Measurements from ENCODE around the gene NPAS3.

NPAS3 gene

DNA sequence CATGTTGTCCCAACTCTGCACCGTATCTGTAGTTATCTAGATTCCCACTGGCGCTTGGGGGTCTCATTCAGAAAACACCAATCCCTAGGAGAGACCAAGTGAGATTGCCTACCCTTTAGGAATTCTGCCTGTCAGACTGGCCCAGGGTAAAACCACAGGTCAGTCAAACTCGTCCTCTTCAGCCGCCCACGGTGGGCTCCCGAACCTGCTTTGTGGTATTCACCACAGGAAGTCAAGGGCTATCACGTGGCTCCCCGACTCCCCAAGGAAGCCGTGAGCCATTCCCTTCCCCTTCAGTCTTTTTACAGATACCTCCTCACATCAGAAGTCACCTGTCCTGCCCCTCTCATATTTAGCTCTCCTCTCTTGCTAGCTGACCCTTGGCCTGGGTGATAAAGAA, 852.3 kb downstream of the NPAS3 start:
- no peak overlapping the region for H2BK120ac ChIP-seq (ENCODE audit: insufficient read depth, low read length, poor library complexity)
- no peak overlapping the region for H3K4me2 ChIP-seq (ENCODE audit: low read length)
- H3K4me3 ChIP-seq (ENCODE audit: low read depth, low read length) = no peak overlapping the region
- H2AFZ ChIP-seq (ENCODE audit: insufficient read depth, low read length, poor library complexity) = no peak overlapping the region
- no peak overlapping the region for H3K4ac ChIP-seq (ENCODE audit: low read depth, low read length)
- no peak overlapping the region for H3K14ac ChIP-seq (ENCODE audit: low read length)
- no peaks in the 10 kb centered on the region for H3K36me3 ChIP-seq (ENCODE audit: control insufficient read depth in 1 of 2, insufficient read depth in 2 of 2, low read length in 2 of 2)
- H3K18ac ChIP-seq (ENCODE audit: low read length) = no peak overlapping the region
- no peak overlapping the region for H2BK5ac ChIP-seq (ENCODE audit: low read depth, low read length, poor library complexity)
- H3K23ac ChIP-seq (ENCODE audit: low read length) = no peak overlapping the region
- H3K4me1 ChIP-seq (ENCODE audit: control insufficient read depth in 1 of 2, insufficient read depth in 2 of 2, low read length in 2 of 2) = peaks cover 0 to 2% of the 10 kb centered on the region in 2 experiments
- no peaks in the 10 kb centered on the region for H3K79me1 ChIP-seq (ENCODE audit: low read length)
- H3K79me2 ChIP-seq (ENCODE audit: control insufficient read depth, insufficient read depth, low read length, poor library complexity) = no peaks in the 10 kb centered on the region
- peak overlapping the region; percentile 15 for H4K91ac ChIP-seq (ENCODE audit: low read depth, low read length)
- H3K27ac ChIP-seq (ENCODE audit: low read depth, low read length) = no peak overlapping the region
- H4K8ac ChIP-seq (ENCODE audit: low read depth, low read length) = no peak overlapping the region
- no peaks in the 10 kb centered on the region for H3K27me3 ChIP-seq (ENCODE audit: insufficient read depth, low read length)
- no peak overlapping the region for H2AK5ac ChIP-seq (ENCODE audit: low read length)
- H3K9ac ChIP-seq (ENCODE audit: low read length) = no peak overlapping the region
- DNase-seq = no peak
- peak overlapping the region; percentile 3 for H2BK12ac ChIP-seq (ENCODE audit: low read length)
- no CpG with 5 or more reads among the region's 9 CpGs for WGBS (ENCODE audit: extremely low coverage, insufficient coverage, insufficient read length)
- peaks cover 2% of the 10 kb centered on the region for H3K9me3 ChIP-seq (ENCODE audit: insufficient read depth, low read depth, low read length)
- no peak overlapping the region for H4K12ac ChIP-seq (ENCODE audit: low read depth, low read length)

DNA sequence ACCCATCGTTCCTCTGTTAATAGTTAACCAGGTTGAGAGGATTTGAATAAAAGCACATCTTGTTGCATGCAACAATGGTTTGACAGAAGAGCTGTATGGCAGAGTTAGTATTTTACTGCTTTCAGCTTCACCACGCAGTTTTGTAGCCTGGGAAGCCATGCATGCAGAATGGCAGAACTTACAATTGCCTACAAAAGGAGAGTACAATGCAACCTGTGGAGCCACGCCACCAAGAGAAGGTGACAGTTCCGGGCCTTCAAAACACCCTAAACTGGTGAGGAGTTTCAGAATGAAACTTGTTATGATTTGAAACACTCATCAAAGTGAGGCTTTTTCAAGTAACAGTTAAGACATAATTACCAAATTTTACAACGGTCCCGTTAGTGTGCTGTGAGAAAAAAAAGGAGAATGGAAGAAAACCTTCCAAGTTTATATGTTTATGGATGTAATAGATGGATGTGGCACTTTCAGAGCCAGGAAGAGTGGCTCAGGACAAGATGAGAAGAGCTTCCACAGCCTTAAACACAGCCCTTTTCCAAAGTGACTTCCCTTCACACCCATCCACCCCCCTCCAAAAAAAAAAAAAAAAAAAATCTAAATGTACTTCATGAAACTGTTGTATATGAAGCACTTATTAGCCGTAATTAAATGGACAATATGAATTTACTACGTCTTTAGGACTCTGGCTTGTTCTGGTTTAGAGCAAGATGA, 853.5 kb downstream of the NPAS3 start:
- no peak overlapping the region for H2BK120ac ChIP-seq (ENCODE audit: insufficient read depth, low read length, poor library complexity)
- no peak overlapping the region for H2BK12ac ChIP-seq (ENCODE audit: low read length)
- peaks cover 2% of the 10 kb centered on the region for H3K9me3 ChIP-seq (ENCODE audit: insufficient read depth, low read depth, low read length)

DNA sequence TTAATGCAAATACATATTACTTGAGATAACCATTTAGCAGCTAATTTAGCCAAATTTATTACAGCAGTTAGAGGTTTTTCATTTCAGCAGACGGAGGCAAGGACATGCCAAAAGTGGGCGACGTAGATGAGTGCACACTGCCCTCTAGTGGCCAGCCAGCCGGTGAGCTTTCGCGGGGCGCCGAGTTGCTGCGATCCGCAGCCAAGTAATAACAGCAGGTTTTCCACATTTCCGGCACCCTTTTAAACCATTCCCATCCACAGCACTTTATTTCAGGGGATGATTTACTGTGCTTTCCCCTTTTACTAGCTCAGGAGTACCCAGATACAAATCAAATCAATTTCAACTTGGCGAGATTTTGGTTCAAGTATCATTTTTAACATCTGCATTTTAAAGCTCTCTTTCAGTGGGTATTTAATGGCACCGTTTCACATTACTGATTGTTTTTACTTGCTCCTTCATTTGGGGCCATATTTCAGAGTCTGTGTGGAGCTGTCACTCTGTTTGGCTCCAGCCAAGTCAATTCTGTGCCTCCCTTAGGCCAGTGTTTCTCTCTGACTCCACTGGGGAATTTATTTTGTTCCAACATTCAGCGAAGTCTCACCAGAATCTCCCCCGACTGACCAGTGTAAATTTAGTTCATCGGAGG, 854.2 kb downstream of the NPAS3 start:
- H3K4ac ChIP-seq (ENCODE audit: low read depth, low read length) = no peak overlapping the region
- H3K27me3 ChIP-seq (ENCODE audit: insufficient read depth, low read length) = no peaks in the 10 kb centered on the region
- H2BK120ac ChIP-seq (ENCODE audit: insufficient read depth, low read length, poor library complexity) = no peak overlapping the region
- no peak overlapping the region for H4K12ac ChIP-seq (ENCODE audit: low read depth, low read length)
- H3K79me1 ChIP-seq (ENCODE audit: low read length) = no peaks in the 10 kb centered on the region
- no peak overlapping the region for H3K27ac ChIP-seq (ENCODE audit: low read depth, low read length)
- H3K4me2 ChIP-seq (ENCODE audit: low read length) = no peak overlapping the region
- no peak overlapping the region for H2AK5ac ChIP-seq (ENCODE audit: low read length)
- H3K18ac ChIP-seq (ENCODE audit: low read length) = no peak overlapping the region
- no peak overlapping the region for H3K23ac ChIP-seq (ENCODE audit: low read length)
- no peak overlapping the region for H3K9ac ChIP-seq (ENCODE audit: low read length)
- H3K4me3 ChIP-seq (ENCODE audit: low read depth, low read length) = no peak overlapping the region
- H4K91ac ChIP-seq (ENCODE audit: low read depth, low read length) = no peak overlapping the region
- no peaks in the 10 kb centered on the region for H3K4me1 ChIP-seq (ENCODE audit: control insufficient read depth in 1 of 2, insufficient read depth in 2 of 2, low read length in 2 of 2)
- H2BK5ac ChIP-seq (ENCODE audit: low read depth, low read length, poor library complexity) = no peak overlapping the region
- H3K9me3 ChIP-seq (ENCODE audit: insufficient read depth, low read depth, low read length) = peaks cover 2% of the 10 kb centered on the region
- no peaks in the 10 kb centered on the region for H3K79me2 ChIP-seq (ENCODE audit: control insufficient read depth, insufficient read depth, low read length, poor library complexity)
- peak; percentile 61 to 83 for DNase-seq
- no peak overlapping the region for H2BK12ac ChIP-seq (ENCODE audit: low read length)
- no peak overlapping the region for H4K8ac ChIP-seq (ENCODE audit: low read depth, low read length)
- H2AFZ ChIP-seq (ENCODE audit: insufficient read depth, low read length, poor library complexity) = no peak overlapping the region
- no CpG with 5 or more reads among the region's 16 CpGs for WGBS (ENCODE audit: extremely low coverage, insufficient coverage, insufficient read length)
- H3K36me3 ChIP-seq (ENCODE audit: control insufficient read depth in 1 of 2, insufficient read depth in 2 of 2, low read length in 2 of 2) = no peaks in the 10 kb centered on the region
- no peak overlapping the region for H3K14ac ChIP-seq (ENCODE audit: low read length)

More for the DNA sequence above, 853.5 kb downstream of the NPAS3 start:
- Histone ChIP-seq H3K79me2 (ENCODE audit: control insufficient read depth, insufficient read depth, low read length, poor library complexity) (no peaks in the 10 kb centered on the region), H3K18ac (ENCODE audit: low read length) (no peak overlapping the region), H3K4me3 (ENCODE audit: low read depth, low read length) (no peak overlapping the region), H2AK5ac (ENCODE audit: low read length) (no peak overlapping the region), H3K27me3 (ENCODE audit: insufficient read depth, low read length) (no peaks in the 10 kb centered on the region), H4K8ac (ENCODE audit: low read depth, low read length) (no peak overlapping the region), H3K27ac (ENCODE audit: low read depth, low read length) (no peak overlapping the region), H3K4ac (ENCODE audit: low read depth, low read length) (no peak overlapping the region), H3K79me1 (ENCODE audit: low read length) (no peaks in the 10 kb centered on the region), H3K9ac (ENCODE audit: low read length) (no peak overlapping the region), H3K23ac (ENCODE audit: low read length) (no peak overlapping the region), H4K91ac (ENCODE audit: low read depth, low read length) (no peak overlapping the region), H3K4me2 (ENCODE audit: low read length) (no peak overlapping the region), H2BK5ac (ENCODE audit: low read depth, low read length, poor library complexity) (no peak overlapping the region), H3K14ac (ENCODE audit: low read length) (no peak overlapping the region), H3K36me3 (ENCODE audit: control insufficient read depth in 1 of 2, insufficient read depth in 2 of 2, low read length in 2 of 2) (no peaks in the 10 kb centered on the region), H3K4me1 (ENCODE audit: control insufficient read depth in 1 of 2, insufficient read depth in 2 of 2, low read length in 2 of 2) (no peaks in the 10 kb centered on the region), H4K12ac (ENCODE audit: low read depth, low read length) (no peak overlapping the region), H2AFZ (ENCODE audit: insufficient read depth, low read length, poor library complexity) (no peak overlapping the region)
- WGBS (ENCODE audit: extremely low coverage, insufficient coverage, insufficient read length) = no CpG with 5 or more reads among the region's 8 CpGs
- DNase-seq = no peak

DNA sequence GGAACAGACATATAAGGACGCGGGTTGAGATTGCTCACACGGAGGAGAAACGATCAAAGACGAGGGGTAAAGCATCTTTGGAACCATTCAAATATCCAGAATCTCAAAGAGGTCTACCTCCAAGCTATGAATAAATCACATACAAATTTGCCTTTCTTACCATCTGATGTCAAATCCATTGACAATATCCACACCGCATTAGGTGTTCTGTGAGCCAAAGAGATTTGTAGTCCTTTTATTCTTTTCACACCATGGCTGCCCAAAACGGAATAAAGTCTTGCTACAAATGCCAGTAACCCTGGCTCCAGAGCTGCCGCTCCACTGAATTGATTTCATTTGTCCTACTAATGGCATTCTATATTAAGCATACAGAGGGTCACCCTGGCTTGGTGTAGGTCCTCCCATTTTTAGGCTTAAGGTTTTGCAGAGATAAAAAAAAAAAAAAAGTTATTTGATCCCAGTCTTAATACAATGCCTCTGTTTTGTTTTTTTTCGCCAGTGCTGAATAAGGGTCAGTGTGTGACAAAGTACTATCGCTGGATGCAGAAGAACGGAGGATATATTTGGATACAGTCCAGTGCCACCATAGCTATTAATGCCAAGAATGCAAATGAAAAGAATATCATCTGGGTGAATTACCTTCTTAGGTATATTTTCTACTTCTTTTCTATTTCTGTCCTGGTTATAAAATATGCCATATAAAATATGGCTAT, 854.9 kb downstream of the NPAS3 start:
- no CpG with 5 or more reads among the region's 11 CpGs for WGBS (ENCODE audit: extremely low coverage, insufficient coverage, insufficient read length)
- Histone ChIP-seq H2BK120ac (ENCODE audit: insufficient read depth, low read length, poor library complexity) (no peak overlapping the region), H3K79me1 (ENCODE audit: low read length) (no peaks in the 10 kb centered on the region), H3K4me3 (ENCODE audit: low read depth, low read length) (no peak overlapping the region), H3K18ac (ENCODE audit: low read length) (no peak overlapping the region), H2BK5ac (ENCODE audit: low read depth, low read length, poor library complexity) (no peak overlapping the region), H4K91ac (ENCODE audit: low read depth, low read length) (no peak overlapping the region), H3K27ac (ENCODE audit: low read depth, low read length) (no peak overlapping the region), H3K9me3 (ENCODE audit: insufficient read depth, low read depth, low read length) (peaks cover 2% of the 10 kb centered on the region), H3K4me2 (ENCODE audit: low read length) (no peak overlapping the region), H4K8ac (ENCODE audit: low read depth, low read length) (no peak overlapping the region), H2AK5ac (ENCODE audit: low read length) (no peak overlapping the region), H2AFZ (ENCODE audit: insufficient read depth, low read length, poor library complexity) (no peak overlapping the region), H3K79me2 (ENCODE audit: control insufficient read depth, insufficient read depth, low read length, poor library complexity) (no peaks in the 10 kb centered on the region), H3K36me3 (ENCODE audit: control insufficient read depth in 1 of 2, insufficient read depth in 2 of 2, low read length in 2 of 2) (no peaks in the 10 kb centered on the region), H3K27me3 (ENCODE audit: insufficient read depth, low read length) (no peaks in the 10 kb centered on the region), H4K12ac (ENCODE audit: low read depth, low read length) (no peak overlapping the region), H3K4me1 (ENCODE audit: control insufficient read depth in 1 of 2, insufficient read depth in 2 of 2, low read length in 2 of 2) (no peaks in the 10 kb centered on the region), H3K9ac (ENCODE audit: low read length) (no peak overlapping the region), H3K14ac (ENCODE audit: low read length) (no peak overlapping the region), H3K4ac (ENCODE audit: low read depth, low read length) (no peak overlapping the region), H2BK12ac (ENCODE audit: low read length) (no peak overlapping the region), H3K23ac (ENCODE audit: low read length) (no peak overlapping the region)
- no peak for DNase-seq

Measured in trophoblast cell (in vitro differentiated cells and primary cell).